ENCODE results near the gene MCTP2.

Gene MCTP2

DNA sequence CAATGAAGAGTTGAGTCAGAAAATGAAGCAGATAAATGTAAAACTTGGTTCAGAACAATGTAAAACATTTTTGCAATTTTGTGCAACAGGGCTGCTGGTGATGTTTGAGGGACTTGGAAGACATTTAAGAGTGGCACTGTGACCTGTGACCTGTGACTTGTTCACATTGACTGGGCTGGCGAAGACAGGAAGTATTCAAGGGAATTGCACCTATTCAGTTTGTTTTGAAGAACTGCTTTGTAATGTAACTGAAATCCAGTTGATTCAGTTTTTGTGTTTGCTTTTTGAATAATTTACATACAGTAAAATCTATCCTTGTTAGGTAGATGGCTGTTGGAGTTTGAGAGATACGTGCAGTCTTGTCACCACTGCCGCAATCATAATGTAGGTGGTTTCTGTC is 35.4 kb downstream of the MCTP2 start:
- Histone ChIP-seq H3K4me3 (ENCODE audit: low read depth, low read length) (no peak overlapping the region), H3K9me3 (ENCODE audit: control insufficient read depth, insufficient read depth, low read length) (no peaks in the 10 kb centered on the region), H3K4me1 (ENCODE audit: control insufficient read depth, insufficient read depth, low read length) (no peaks in the 10 kb centered on the region), H3K36me3 (ENCODE audit: control insufficient read depth, insufficient read depth, low read length) (no peaks in the 10 kb centered on the region), H3K27me3 (ENCODE audit: control insufficient read depth, insufficient read depth, low read length) (no peaks in the 10 kb centered on the region), H3K9ac (ENCODE audit: low read depth, low read length) (no peak overlapping the region)

DNA sequence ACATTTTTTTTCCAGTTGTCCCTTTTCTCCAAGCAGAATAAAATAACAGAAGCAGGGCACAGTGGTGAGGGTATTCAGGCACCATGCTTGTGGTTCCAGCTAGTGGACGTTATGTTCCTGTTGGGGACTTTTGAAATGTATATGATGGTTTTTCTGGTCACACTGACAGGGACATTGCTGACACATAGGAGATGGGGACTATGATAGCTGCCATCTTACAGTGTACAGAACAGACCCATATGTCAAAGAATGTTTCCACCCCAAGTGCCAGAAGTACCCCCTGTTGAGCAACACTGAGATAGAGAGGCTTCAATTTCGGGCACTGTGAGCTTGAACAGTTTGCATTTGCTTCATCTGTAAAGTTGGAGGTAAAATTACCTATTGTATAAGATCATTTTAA is 38.6 kb downstream of the MCTP2 start:
- Histone ChIP-seq H3K4me3 (ENCODE audit: low read depth, low read length) (no peak overlapping the region), H3K27me3 (ENCODE audit: control insufficient read depth, insufficient read depth, low read length) (no peaks in the 10 kb centered on the region), H3K9ac (ENCODE audit: low read depth, low read length) (no peak overlapping the region), H3K4me1 (ENCODE audit: control insufficient read depth, insufficient read depth, low read length) (no peaks in the 10 kb centered on the region), H3K36me3 (ENCODE audit: control insufficient read depth, insufficient read depth, low read length) (no peaks in the 10 kb centered on the region), H3K9me3 (ENCODE audit: control insufficient read depth, insufficient read depth, low read length) (no peaks in the 10 kb centered on the region)

GRCh38 chr15:94270570-94270969 is 39.2 kb downstream of the MCTP2 start:
- no peaks in the 10 kb centered on the region for H3K27me3 ChIP-seq (ENCODE audit: control insufficient read depth, insufficient read depth, low read length)
- no peaks in the 10 kb centered on the region for H3K9me3 ChIP-seq (ENCODE audit: control insufficient read depth, insufficient read depth, low read length)
- no peaks in the 10 kb centered on the region for H3K4me1 ChIP-seq (ENCODE audit: control insufficient read depth, insufficient read depth, low read length)
- no peak overlapping the region for H3K9ac ChIP-seq (ENCODE audit: low read depth, low read length)
- H3K4me3 ChIP-seq (ENCODE audit: low read depth, low read length) = no peak overlapping the region
- H3K36me3 ChIP-seq (ENCODE audit: control insufficient read depth, insufficient read depth, low read length) = no peaks in the 10 kb centered on the region

- H3K9me3 ChIP-seq (ENCODE audit: control insufficient read depth, insufficient read depth, low read length) = no peaks in the 10 kb centered on the region
- no peaks in the 10 kb centered on the region for H3K36me3 ChIP-seq (ENCODE audit: control insufficient read depth, insufficient read depth, low read length)
- H3K27me3 ChIP-seq (ENCODE audit: control insufficient read depth, insufficient read depth, low read length) = no peaks in the 10 kb centered on the region
- no peak overlapping the region for H3K9ac ChIP-seq (ENCODE audit: low read depth, low read length)
- H3K4me3 ChIP-seq (ENCODE audit: low read depth, low read length) = no peak overlapping the region
- H3K4me1 ChIP-seq (ENCODE audit: control insufficient read depth, insufficient read depth, low read length) = no peaks in the 10 kb centered on the region
These were observed 41.0 kb downstream of the MCTP2 start for GRCh38 chr15:94272251-94272898.

- H3K4me1 ChIP-seq (ENCODE audit: control insufficient read depth, insufficient read depth, low read length) = no peaks in the 10 kb centered on the region
- H3K27me3 ChIP-seq (ENCODE audit: control insufficient read depth, insufficient read depth, low read length) = no peaks in the 10 kb centered on the region
- no peaks in the 10 kb centered on the region for H3K9me3 ChIP-seq (ENCODE audit: control insufficient read depth, insufficient read depth, low read length)
- no peak overlapping the region for H3K9ac ChIP-seq (ENCODE audit: low read depth, low read length)
- H3K36me3 ChIP-seq (ENCODE audit: control insufficient read depth, insufficient read depth, low read length) = no peaks in the 10 kb centered on the region
- no peak overlapping the region for H3K4me3 ChIP-seq (ENCODE audit: low read depth, low read length)
These were observed 42.5 kb downstream of the MCTP2 start for GRCh38 chr15:94273826-94274225.

DNA sequence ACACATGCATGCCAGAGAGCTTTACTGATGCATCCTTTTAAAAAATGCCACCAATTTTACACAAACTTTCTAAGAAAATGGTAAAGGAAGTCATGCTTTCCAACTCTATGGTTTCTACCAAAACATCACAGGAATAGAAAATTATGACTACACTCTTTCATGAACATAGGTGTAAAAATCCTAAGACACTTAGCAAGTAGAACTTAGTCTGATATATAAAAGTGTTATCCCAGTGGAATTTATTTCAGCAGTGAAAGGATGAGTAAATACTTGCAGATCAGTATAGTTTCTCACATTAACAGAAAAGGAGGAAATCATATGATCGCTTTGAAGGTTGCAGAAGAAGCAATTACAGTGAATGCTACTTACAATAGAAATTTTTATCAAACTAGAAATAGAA is 43.4 kb downstream of the MCTP2 start:
- Histone ChIP-seq H3K27me3 (ENCODE audit: control insufficient read depth, insufficient read depth, low read length) (no peaks in the 10 kb centered on the region), H3K36me3 (ENCODE audit: control insufficient read depth, insufficient read depth, low read length) (no peaks in the 10 kb centered on the region), H3K9ac (ENCODE audit: low read depth, low read length) (no peak overlapping the region), H3K9me3 (ENCODE audit: control insufficient read depth, insufficient read depth, low read length) (no peaks in the 10 kb centered on the region), H3K4me1 (ENCODE audit: control insufficient read depth, insufficient read depth, low read length) (no peaks in the 10 kb centered on the region), H3K4me3 (ENCODE audit: low read depth, low read length) (no peak overlapping the region)

DNA sequence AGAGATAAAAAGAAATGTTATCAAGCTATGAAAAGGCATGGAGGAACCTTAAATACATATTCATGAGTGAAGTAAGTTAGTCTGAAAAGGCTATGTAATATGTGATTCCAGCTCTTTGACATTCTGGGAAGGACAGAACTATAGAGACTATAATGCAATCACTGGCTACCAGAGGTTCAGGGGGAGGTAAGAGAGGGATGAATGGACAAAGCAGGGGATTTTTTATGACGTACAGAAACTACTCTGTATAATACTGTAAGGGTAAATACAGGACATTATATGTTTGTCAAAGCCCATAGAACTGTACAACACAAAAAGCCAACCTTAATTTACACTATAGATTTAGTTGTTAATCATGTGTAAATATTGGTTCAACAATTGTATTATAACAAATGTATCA is 46.1 kb downstream of the MCTP2 start:
- no peaks in the 10 kb centered on the region for H3K36me3 ChIP-seq (ENCODE audit: control insufficient read depth, insufficient read depth, low read length)
- H3K4me3 ChIP-seq (ENCODE audit: low read depth, low read length) = no peak overlapping the region
- H3K9me3 ChIP-seq (ENCODE audit: control insufficient read depth, insufficient read depth, low read length) = no peaks in the 10 kb centered on the region
- H3K4me1 ChIP-seq (ENCODE audit: control insufficient read depth, insufficient read depth, low read length) = no peaks in the 10 kb centered on the region
- H3K9ac ChIP-seq (ENCODE audit: low read depth, low read length) = no peak overlapping the region
- no peaks in the 10 kb centered on the region for H3K27me3 ChIP-seq (ENCODE audit: control insufficient read depth, insufficient read depth, low read length)

- no peaks in the 10 kb centered on the region for H3K36me3 ChIP-seq (ENCODE audit: control insufficient read depth, insufficient read depth, low read length)
- H3K27me3 ChIP-seq (ENCODE audit: control insufficient read depth, insufficient read depth, low read length) = no peaks in the 10 kb centered on the region
- no peaks in the 10 kb centered on the region for H3K9me3 ChIP-seq (ENCODE audit: control insufficient read depth, insufficient read depth, low read length)
- H3K9ac ChIP-seq (ENCODE audit: low read depth, low read length) = no peak overlapping the region
- H3K4me3 ChIP-seq (ENCODE audit: low read depth, low read length) = no peak overlapping the region
- H3K4me1 ChIP-seq (ENCODE audit: control insufficient read depth, insufficient read depth, low read length) = no peaks in the 10 kb centered on the region
These were observed 48.4 kb downstream of the MCTP2 start for GRCh38 chr15:94279736-94280135.

GRCh38 chr15:94280301-94280700 is 48.9 kb downstream of the MCTP2 start:
- H3K9me3 ChIP-seq (ENCODE audit: control insufficient read depth, insufficient read depth, low read length) = no peaks in the 10 kb centered on the region
- no peak overlapping the region for H3K4me3 ChIP-seq (ENCODE audit: low read depth, low read length)
- H3K36me3 ChIP-seq (ENCODE audit: control insufficient read depth, insufficient read depth, low read length) = no peaks in the 10 kb centered on the region
- H3K27me3 ChIP-seq (ENCODE audit: control insufficient read depth, insufficient read depth, low read length) = no peaks in the 10 kb centered on the region
- H3K9ac ChIP-seq (ENCODE audit: low read depth, low read length) = no peak overlapping the region
- no peaks in the 10 kb centered on the region for H3K4me1 ChIP-seq (ENCODE audit: control insufficient read depth, insufficient read depth, low read length)

- Histone ChIP-seq H3K27me3 (ENCODE audit: control insufficient read depth, insufficient read depth, low read length) (no peaks in the 10 kb centered on the region), H3K9me3 (ENCODE audit: control insufficient read depth, insufficient read depth, low read length) (no peaks in the 10 kb centered on the region), H3K4me1 (ENCODE audit: control insufficient read depth, insufficient read depth, low read length) (no peaks in the 10 kb centered on the region), H3K36me3 (ENCODE audit: control insufficient read depth, insufficient read depth, low read length) (no peaks in the 10 kb centered on the region), H3K9ac (ENCODE audit: low read depth, low read length) (no peak overlapping the region), H3K4me3 (ENCODE audit: low read depth, low read length) (no peak overlapping the region)
These were observed 51.2 kb downstream of the MCTP2 start for GRCh38 chr15:94282269-94283250.

DNA sequence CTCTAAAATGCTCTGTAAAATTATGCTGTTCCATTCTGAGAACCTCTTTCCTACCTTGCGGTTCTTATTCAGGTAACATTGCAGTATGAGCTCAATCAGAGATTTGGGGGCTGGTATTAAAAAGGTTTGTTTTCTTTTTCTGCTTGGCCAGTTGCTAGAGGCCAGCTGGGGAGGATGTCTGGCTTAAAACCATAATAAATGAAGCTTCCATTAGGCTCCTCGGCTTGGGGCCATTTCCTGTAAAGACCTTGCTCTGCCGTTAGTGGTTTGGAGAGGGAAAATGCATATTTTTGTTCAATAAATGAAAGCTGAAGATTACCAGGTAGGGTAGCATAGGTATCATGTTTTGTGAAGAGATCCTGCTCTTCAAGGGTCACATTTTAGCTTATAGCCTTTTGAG is 55.2 kb downstream of the MCTP2 start:
- Histone ChIP-seq H3K9me3 (ENCODE audit: control insufficient read depth, insufficient read depth, low read length) (no peaks in the 10 kb centered on the region), H3K4me3 (ENCODE audit: low read depth, low read length) (no peak overlapping the region), H3K36me3 (ENCODE audit: control insufficient read depth, insufficient read depth, low read length) (no peaks in the 10 kb centered on the region), H3K27me3 (ENCODE audit: control insufficient read depth, insufficient read depth, low read length) (no peaks in the 10 kb centered on the region), H3K4me1 (ENCODE audit: control insufficient read depth, insufficient read depth, low read length) (peaks cover 6% of the 10 kb centered on the region), H3K9ac (ENCODE audit: low read depth, low read length) (no peak overlapping the region)

GRCh38 chr15:94287794-94288246 is 56.5 kb downstream of the MCTP2 start:
- no peaks in the 10 kb centered on the region for H3K27me3 ChIP-seq (ENCODE audit: control insufficient read depth, insufficient read depth, low read length)
- no peak overlapping the region for H3K9ac ChIP-seq (ENCODE audit: low read depth, low read length)
- peaks cover 6% of the 10 kb centered on the region for H3K4me1 ChIP-seq (ENCODE audit: control insufficient read depth, insufficient read depth, low read length)
- no peaks in the 10 kb centered on the region for H3K36me3 ChIP-seq (ENCODE audit: control insufficient read depth, insufficient read depth, low read length)
- no peaks in the 10 kb centered on the region for H3K9me3 ChIP-seq (ENCODE audit: control insufficient read depth, insufficient read depth, low read length)
- no peak overlapping the region for H3K4me3 ChIP-seq (ENCODE audit: low read depth, low read length)
